Stimulated activated CD8-positive, alpha-beta memory T cell treated with anti-CD3 and anti-CD28 coated beads, Interleukin-4, amount 100 ng/mL, for 4 hours (primary cell): ENCODE data around the gene SPDYE4.

ENCODE experiments used
- DNase-seq, 2 donors: peaks; one replicate each; pipeline ENCODE4 v3.0.0-alpha.2; 2020; ENCODE audit warnings: low read depth in 2 of 2, low spot score in 1 of 2

SPDYE4 gene

GRCh38 chr17:8785547-8786413 is 27.4 kb upstream of the SPDYE4 start:
- DNase-seq, result peak; percentile 13 to 56

- DNase-seq, result no peak
These were observed 23.8 kb upstream of the SPDYE4 start for GRCh38 chr17:8782176-8782575.

DNA sequence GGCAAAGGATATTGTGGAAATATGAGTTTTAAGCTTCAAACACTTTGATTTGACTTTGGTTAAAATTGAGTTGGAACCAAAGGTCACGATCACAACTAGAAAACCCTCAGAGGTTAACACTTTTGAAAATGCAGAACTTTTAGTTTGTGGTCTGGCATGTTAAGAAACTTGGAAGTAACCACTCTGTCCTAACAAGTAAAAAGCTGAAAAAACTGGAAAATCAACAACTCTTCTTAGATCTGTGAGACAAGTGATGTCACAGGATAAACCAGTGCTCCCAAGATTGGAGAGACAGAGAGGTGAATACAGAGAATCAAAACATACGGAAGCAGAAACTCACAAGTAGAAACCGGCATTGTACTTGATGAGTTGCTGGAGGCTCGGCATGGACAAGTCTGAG is 23.4 kb upstream of the SPDYE4 start:
- no peak for DNase-seq

- no peak for DNase-seq
These were observed 18.5 kb upstream of the SPDYE4 start for GRCh38 chr17:8776881-8777280.

- no peak for DNase-seq
These were observed 17.9 kb upstream of the SPDYE4 start for GRCh38 chr17:8776248-8776647.

DNA sequence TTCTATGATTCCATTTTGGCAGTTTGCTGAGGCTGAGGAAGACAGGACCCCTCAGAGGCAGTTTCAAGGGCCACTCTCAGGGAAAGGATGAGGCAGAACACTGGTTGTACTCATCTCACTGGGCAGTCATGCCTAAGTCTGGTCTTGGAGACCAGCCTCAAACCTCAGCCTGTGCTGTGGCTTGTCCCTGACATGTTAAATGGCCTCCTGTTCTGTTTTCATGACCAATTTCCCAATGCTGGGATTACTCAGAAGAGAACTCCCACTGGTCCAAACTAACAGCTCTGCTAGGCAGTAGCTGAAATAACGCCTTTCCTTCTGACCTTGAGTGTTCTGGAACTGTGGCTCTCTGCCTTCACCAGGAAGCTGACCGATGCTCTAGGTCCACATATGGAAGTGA is 8.4 kb upstream of the SPDYE4 start:
- DNase-seq, result no peak

- DNase-seq, result no peak
These were observed 3.7 kb upstream of the SPDYE4 start for GRCh38 chr17:8762012-8762411.

GRCh38 chr17:8757189-8757588 is 1.2 kb downstream of the SPDYE4 start:
- no peak for DNase-seq

- no peak for DNase-seq
These were observed 2.6 kb downstream of the SPDYE4 start for GRCh38 chr17:8755590-8756255.

DNA sequence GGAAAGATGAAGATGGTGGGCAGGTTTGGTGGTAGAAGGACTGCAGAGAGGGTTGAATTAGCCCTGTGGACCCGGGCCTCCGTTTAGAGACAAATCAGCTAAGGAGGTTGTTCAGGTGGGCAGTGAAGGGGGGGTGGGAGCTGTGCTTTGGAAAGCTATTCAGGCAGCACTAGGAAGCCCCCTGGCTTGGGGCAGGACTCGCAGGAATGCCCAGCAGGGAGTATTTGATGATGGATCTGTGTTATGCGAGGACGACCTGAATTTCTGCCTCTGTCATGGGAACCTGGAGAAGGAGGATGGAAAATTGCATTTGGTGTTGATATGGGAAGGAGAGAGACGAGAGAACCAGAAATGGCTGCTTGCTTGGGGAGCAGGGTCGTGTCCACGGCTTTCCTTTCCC is 3.5 kb downstream of the SPDYE4 start:
- DNase-seq, result no peak

GRCh38 chr17:8753976-8754440 is 4.3 kb downstream of the SPDYE4 start:
- DNase-seq, result no peak

- DNase-seq, result no peak
These were observed 5.0 kb downstream of the SPDYE4 start for GRCh38 chr17:8753136-8753975.

DNA sequence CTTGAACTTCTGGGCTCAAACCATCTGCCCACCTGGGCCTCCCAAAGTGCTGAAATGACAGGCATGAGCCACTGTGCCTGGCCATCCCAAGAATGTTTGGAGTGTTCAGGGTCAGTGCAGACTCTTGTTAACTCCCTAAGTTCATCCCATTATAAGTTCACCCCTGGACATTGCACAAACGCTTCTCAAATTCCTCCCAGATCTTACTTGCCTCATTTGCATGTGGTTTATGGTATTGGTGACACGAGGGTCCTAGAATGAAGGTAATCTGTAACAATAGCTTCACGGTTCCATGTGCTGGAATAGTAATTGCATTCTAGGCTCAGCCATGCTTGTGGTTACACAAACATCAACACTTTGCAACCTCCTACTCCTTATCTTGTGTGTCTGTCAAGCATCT is 8.7 kb downstream of the SPDYE4 start:
- no peak for DNase-seq

GRCh38 chr17:8747742-8748141 is 10.6 kb downstream of the SPDYE4 start:
- DNase-seq, result no peak

DNA sequence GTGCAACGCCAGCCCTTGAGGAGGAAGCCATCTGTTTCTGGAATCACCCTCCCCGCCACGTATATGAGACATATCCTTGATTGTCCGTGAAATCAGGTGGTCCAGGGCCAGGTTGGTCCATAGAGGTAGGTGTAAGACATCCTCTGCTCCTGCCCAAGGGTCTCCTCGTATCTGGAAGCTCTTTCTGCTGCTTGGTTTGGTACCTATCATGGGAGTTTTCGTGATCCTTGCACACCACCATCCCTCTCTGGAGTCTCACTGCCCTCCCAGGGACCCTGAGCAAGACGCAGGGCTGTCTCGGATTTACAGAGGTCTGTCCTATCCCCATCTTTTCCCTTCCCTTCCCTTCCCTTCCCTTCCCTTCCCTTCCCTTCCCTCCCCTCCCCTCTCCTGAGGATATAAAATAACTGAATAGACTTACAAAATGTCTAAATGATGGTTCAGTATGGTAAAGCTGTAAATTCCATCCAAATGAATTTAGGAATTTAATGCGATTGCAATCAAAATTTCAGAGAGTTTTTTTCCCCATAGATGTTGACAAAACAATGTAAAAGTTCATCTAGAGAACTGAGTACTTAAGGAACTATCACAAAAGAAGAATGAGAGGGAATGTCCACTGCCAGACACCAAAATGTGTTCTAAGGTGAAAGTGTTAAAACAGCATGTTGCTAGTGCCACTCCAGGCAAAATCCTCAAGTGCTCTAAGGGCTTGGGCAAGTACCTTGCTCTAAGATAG is 11.7 kb downstream of the SPDYE4 start:
- DNase-seq, result no peak

GRCh38 chr17:8745586-8746500 is 12.5 kb downstream of the SPDYE4 start:
- DNase-seq, result peak; percentile 60 to 61

- DNase-seq, result no peak
These were observed 14.1 kb downstream of the SPDYE4 start for GRCh38 chr17:8744086-8744785.

- DNase-seq, result no peak
These were observed 15.5 kb downstream of the SPDYE4 start for GRCh38 chr17:8742819-8743218.

- no peak for DNase-seq
These were observed 16.1 kb downstream of the SPDYE4 start for GRCh38 chr17:8742274-8742673.
